Activated T-cell treated with anti-CD3 and anti-CD28 coated beads, Interleukin-2, amount 50 U/mL, for 24 hours (primary cell): ENCODE results near the gene DISP2.

Experiments used
- DNase-seq: peaks from one replicate; pipeline ENCODE4 v3.0.0-alpha.2; 2020
- H3K27ac Mint-ChIP-seq: 2 replicates; pipeline ENCODE4 v1.8.0; 2020; ENCODE audit warnings: mild to moderate bottlenecking, mixed read lengths
- H3K27me3 Mint-ChIP-seq: 2 replicates; pipeline ENCODE4 v1.8.0; 2020; ENCODE audit warnings: mixed read lengths
- H3K36me3 Mint-ChIP-seq: 2 replicates; pipeline ENCODE4 v1.8.0; 2020; ENCODE audit warnings: low read depth, mixed read lengths
- H3K4me1 Mint-ChIP-seq: 2 replicates; pipeline ENCODE4 v1.8.0; 2020; ENCODE audit warnings: low read depth, mixed read lengths
- H3K4me3 Mint-ChIP-seq: 2 replicates; pipeline ENCODE4 v1.8.0; 2020; ENCODE audit warnings: mild to moderate bottlenecking, moderate library complexity, mixed read lengths
- H3K9me3 Mint-ChIP-seq: 2 replicates; pipeline ENCODE4 v1.8.0; 2020; ENCODE audit warnings: mixed read lengths

The DISP2 gene

DNA sequence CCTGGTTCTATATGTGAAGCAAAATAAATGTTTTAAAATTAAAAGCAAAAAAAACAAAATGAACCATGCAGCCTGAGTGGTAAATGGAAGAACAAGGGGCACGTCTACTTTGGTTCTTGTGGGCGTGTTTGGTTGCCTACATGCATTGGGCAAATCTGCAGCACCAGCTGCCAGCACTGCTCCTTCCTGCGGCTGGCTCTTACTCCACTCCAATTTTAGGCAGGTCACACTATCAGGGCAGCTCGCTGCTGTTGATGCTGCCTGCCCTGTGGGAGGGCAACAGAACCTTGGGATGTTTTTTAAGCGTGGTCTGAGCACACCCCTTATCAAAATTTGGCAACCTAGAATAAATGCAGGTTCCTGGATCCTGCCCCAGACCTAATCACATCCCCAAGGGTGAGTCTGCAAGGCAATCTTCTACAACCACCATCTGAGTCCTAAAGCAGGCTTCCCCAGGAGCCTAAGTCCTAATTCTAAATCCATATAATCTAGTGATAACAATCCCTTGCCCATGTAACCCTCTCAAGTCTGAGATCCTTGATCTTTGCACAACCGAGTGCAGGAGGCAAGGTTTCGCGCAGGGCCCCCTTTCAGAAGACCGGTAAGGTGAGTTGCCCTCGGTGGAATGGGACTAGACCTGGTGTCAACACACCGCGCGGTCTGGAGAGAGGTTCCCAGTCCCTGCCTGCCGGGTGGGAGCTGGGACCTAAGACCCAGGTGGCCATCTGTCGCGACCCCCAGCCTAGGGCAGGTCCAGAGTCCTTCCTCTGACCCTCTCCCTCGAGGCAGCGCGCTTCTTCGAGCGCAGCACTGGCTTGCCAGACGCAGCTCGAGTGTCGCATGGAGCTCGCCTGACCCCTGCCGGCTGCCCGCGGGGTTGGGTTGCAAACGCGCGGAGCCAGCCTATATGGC, 63.5 kb downstream of the DISP2 start:
- peaks cover 19% of the 10 kb centered on the region for H3K36me3 Mint-ChIP-seq
- H3K9me3 Mint-ChIP-seq = no peaks in the 10 kb centered on the region
- H3K4me1 Mint-ChIP-seq = peaks cover 5% of the 10 kb centered on the region
- peak; percentile 92 for DNase-seq
- no peaks in the 10 kb centered on the region for H3K27me3 Mint-ChIP-seq
- no peak overlapping the region for H3K27ac Mint-ChIP-seq
- no peak overlapping the region for H3K4me3 Mint-ChIP-seq

- no peak for DNase-seq
- Mint-ChIP-seq H3K4me1 (peaks cover 5% of the 10 kb centered on the region), H3K36me3 (no peaks in the 10 kb centered on the region), H3K4me3 (no peak overlapping the region), H3K27me3 (no peaks in the 10 kb centered on the region), H3K9me3 (no peaks in the 10 kb centered on the region), H3K27ac (no peak overlapping the region)
Observed at GRCh38 chr15:40424483-40425115, 66.6 kb downstream of the DISP2 start.

DNA sequence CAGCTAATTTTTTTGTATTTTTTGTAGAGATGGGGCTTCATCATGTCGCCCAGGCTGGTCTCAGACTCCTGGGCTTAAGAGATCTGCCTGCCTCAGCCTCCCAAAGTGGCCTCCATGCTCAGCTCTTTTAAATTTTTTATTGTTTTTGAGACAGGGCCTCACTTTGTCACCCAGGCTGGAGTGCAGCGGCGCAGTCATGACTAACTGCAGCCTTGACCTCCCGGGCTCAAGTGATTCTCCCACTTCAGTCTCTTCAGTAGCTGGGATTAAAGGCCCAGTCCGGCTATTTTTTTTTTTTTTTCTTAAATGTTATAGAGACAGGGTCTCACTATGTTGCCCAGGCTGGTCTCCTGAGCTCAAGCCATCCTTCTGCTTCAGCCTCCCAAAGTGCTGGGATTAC, 67.7 kb downstream of the DISP2 start:
- Mint-ChIP-seq H3K9me3 (no peaks in the 10 kb centered on the region), H3K36me3 (no peaks in the 10 kb centered on the region), H3K27ac (no peak overlapping the region), H3K4me1 (peaks cover 5% of the 10 kb centered on the region), H3K27me3 (no peaks in the 10 kb centered on the region), H3K4me3 (no peak overlapping the region)
- DNase-seq = no peak

- H3K9me3 Mint-ChIP-seq = no peaks in the 10 kb centered on the region
- H3K4me1 Mint-ChIP-seq = no peaks in the 10 kb centered on the region
- no peak overlapping the region for H3K27ac Mint-ChIP-seq
- no peaks in the 10 kb centered on the region for H3K36me3 Mint-ChIP-seq
- no peaks in the 10 kb centered on the region for H3K27me3 Mint-ChIP-seq
- no peak overlapping the region for H3K4me3 Mint-ChIP-seq
- DNase-seq = no peak
Observed at GRCh38 chr15:40427188-40427587, 69.2 kb downstream of the DISP2 start.

GRCh38 chr15:40428185-40428584, 70.2 kb downstream of the DISP2 start:
- no peak overlapping the region for H3K4me3 Mint-ChIP-seq
- H3K27ac Mint-ChIP-seq = no peak overlapping the region
- no peaks in the 10 kb centered on the region for H3K4me1 Mint-ChIP-seq
- no peaks in the 10 kb centered on the region for H3K27me3 Mint-ChIP-seq
- no peaks in the 10 kb centered on the region for H3K36me3 Mint-ChIP-seq
- no peak for DNase-seq
- no peaks in the 10 kb centered on the region for H3K9me3 Mint-ChIP-seq
